SJSA1 (cell line): ENCODE results near the gene EXOC3L2. TPM values are rescaled to one million over a fixed set of nuclear protein-coding genes. Genes with fewer than 3 reads are reported as not detected.

Experiments
- DNase-seq, 2 experiments: peaks; one replicate each; pipeline ENCODE4 v3.0.0-alpha.2; 2015 to 2020; ENCODE audit warnings: low spot score in 2 of 2, low read depth in 1 of 2
- H3K27ac ChIP-seq: fragments of 250-450 bp; sonication (Bioruptor Pico); 2 replicates; pipeline ENCODE4 v1.5.1; 2020; ENCODE audit warnings: mild to moderate bottlenecking, moderate library complexity
- H3K27me3 ChIP-seq: fragments of 250-450 bp; sonication (Bioruptor Pico); replicated peaks from 2 replicates; pipeline ENCODE4 v1.5.1; 2020; ENCODE audit warnings: mild to moderate bottlenecking, moderate library complexity
- H3K36me3 ChIP-seq: fragments of 250-450 bp; sonication (Bioruptor Pico); 2 replicates; pipeline ENCODE4 v1.5.1; 2020; ENCODE audit warnings: mild to moderate bottlenecking
- H3K4me1 ChIP-seq: fragments of 250-450 bp; sonication (Bioruptor Pico); replicated peaks from 2 replicates; pipeline ENCODE4 v1.6.1; 2021; ENCODE audit warnings: mild to moderate bottlenecking
- H3K4me3 ChIP-seq: fragments of 250-450 bp; sonication (Bioruptor Pico); 2 replicates; pipeline ENCODE4 v1.5.1; 2020; ENCODE audit warnings: mild to moderate bottlenecking
- H3K9me3 ChIP-seq: fragments of 250-450 bp; sonication (Bioruptor Pico); replicated peaks from 2 replicates; pipeline ENCODE4 v1.5.1; 2020; ENCODE audit warnings: mild to moderate bottlenecking
- total RNA-seq: library from RNA; depleted of rRNA; stranded (reverse); fragments of >200 nt; shearing (Covaris generic); gene quantifications from 2 replicates; pipeline ENCODE4 v1.2.3, GENCODE V29; 2014; rRNA removed

EXOC3L2 gene
- 0.05 TPM in 1 of 2 replicates, not detected in the other for total RNA-seq

DNA sequence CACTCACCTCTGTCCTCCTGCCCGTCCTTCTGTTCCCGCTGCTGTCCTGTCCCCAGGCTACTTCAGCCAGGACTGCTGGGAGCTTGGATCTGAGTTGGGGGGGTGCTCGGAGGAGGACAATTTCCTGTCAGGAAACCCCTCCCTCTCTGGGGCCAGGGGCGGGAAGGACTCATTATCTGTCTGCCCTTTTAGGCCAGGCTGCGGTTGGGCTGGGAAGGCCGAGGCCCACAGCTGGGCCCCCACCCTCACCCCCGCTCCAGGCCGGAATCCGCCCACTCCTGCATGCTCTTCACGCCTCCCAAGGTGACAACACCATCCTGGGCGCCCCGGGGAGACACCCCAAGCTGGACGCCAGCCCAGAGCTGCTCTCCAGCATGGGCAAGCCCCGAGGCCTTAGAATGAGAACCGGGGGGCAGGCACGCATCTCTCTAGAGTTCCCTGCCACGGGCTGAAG, at the start of gene EXOC3L2:
EXOC3L2 (minus strand) TSS at position 74 of the 454 bp plus-strand sequence. CDS start 6,362 bp downstream, outside the sequence.
- Histone ChIP-seq H3K4me1 (0 out of 2 replicates have a peak, but pooled peaks cover 2% of the 10 kb centered on the region), H3K27me3 (no peaks in the 10 kb centered on the region; the same call in 1 of the 2 replicates), H3K9me3 (no peaks in the 10 kb centered on the region), H3K36me3 (no peaks in the 10 kb centered on the region), H3K4me3 (no peak within 1 kb of the TSS), H3K27ac (no peak within 1 kb of the TSS)
- DNase-seq, result no peak

GRCh38 chr19:45294291-45295029, 49.3 kb upstream of the EXOC3L2 start:
- Histone ChIP-seq H3K4me3 (no peak overlapping the region), H3K4me1 (no peaks in the 10 kb centered on the region), H3K9me3 (no peaks in the 10 kb centered on the region), H3K36me3 (peaks cover 48% of the 10 kb centered on the region), H3K27ac (no peak overlapping the region), H3K27me3 (no peaks in the 10 kb centered on the region)
- DNase-seq, result no peak

- Histone ChIP-seq H3K9me3 (no peaks in the 10 kb centered on the region), H3K4me1 (no peaks in the 10 kb centered on the region), H3K4me3 (no peak overlapping the region), H3K36me3 (peaks cover 47% of the 10 kb centered on the region), H3K27me3 (no peaks in the 10 kb centered on the region), H3K27ac (no peak overlapping the region)
- no peak for DNase-seq
Observed at GRCh38 chr19:45293682-45294081, 48.5 kb upstream of the EXOC3L2 start.

DNA sequence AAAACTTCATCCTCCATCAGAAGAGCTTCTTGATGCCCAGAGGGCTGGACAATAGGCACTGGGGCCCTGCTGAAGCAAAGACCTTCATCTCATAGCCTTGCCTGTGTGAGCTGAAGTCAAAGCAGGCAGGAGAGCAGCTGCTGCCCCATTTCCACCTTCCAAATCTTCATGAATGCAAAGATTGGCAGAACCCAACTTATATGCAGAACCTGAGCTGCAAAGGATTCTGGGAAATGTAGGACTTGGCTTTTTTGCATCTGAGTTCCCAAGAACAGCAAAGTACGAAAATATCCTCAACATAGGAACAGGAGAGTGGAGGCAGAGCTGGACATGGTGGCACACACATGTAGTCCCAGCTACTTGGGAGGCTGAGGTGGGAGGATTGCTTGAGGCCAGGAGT, 46.6 kb upstream of the EXOC3L2 start:
- no peak overlapping the region for H3K27ac ChIP-seq
- no peak for DNase-seq
- H3K36me3 ChIP-seq, result peaks cover 56% of the 10 kb centered on the region
- H3K4me3 ChIP-seq, result no peak overlapping the region
- H3K9me3 ChIP-seq, result no peaks in the 10 kb centered on the region
- no peaks in the 10 kb centered on the region for H3K4me1 ChIP-seq
- no peaks in the 10 kb centered on the region for H3K27me3 ChIP-seq

DNA sequence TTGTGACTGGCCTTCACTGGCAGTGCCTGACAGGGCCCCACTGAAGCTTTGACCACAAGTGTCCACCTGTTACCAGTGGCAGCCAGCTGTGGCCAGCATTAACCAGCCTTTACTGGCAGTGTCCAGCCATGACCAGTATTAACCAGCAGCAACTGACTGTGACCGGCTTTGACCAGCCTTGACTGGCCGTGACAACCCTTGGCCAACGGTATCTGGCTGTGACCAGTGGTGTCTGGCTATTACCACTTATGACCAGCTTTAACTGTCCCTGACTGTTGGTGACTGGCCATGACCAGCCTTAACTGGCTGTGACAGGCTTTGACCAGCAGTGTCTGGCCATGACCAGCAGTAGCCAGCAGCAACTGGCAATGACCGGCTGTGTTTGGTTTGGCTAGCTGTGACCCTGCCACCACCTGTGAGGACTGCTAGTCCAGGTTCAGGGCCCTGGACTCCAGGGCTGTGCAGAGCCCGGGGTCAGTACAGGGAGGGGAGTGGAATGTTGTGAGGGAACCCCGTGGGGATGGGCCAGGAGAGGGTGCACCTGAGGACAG, 45.2 kb upstream of the EXOC3L2 start:
- H3K9me3 ChIP-seq, result no peaks in the 10 kb centered on the region
- H3K36me3 ChIP-seq, result peaks cover 47% of the 10 kb centered on the region
- H3K27me3 ChIP-seq, result no peaks in the 10 kb centered on the region
- no peak overlapping the region for H3K4me3 ChIP-seq
- no peak for DNase-seq
- H3K4me1 ChIP-seq, result no peaks in the 10 kb centered on the region
- H3K27ac ChIP-seq, result no peak overlapping the region

DNA sequence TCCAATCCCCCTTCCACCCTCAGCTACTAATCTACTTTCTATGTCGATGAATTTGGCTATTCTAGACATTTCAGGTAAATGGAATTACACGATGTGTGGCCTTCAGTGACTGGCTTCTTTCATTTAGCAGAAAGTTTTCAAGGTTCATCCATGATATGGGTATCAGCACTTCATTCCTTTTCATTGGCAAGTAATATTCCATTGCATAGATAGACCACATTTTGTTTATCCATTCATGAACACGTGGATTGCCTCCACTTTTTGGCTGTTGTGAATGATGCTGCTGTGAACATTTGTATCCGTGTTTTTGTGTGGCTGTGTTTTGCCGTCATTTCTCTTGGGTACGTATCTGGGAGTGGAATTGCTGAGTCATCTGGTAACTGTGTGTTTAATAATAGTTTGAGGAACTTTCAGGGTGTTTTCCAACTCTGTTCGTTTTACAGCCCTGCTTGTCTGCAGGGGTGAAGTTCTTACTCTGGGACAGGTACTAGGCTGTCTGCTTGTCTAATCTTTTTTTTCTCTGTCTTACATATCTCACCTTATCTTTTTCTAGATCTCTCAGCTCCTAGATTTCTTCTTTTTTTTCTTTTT, 38.3 kb upstream of the EXOC3L2 start:
- Histone ChIP-seq H3K4me3 (no peak overlapping the region), H3K27ac (no peak overlapping the region), H3K4me1 (no peaks in the 10 kb centered on the region), H3K9me3 (no peaks in the 10 kb centered on the region), H3K27me3 (no peaks in the 10 kb centered on the region), H3K36me3 (peaks cover 45% of the 10 kb centered on the region)
- DNase-seq, result no peak

- H3K27ac ChIP-seq, result no peak overlapping the region
- no peak overlapping the region for H3K4me3 ChIP-seq
- H3K9me3 ChIP-seq, result no peaks in the 10 kb centered on the region
- no peaks in the 10 kb centered on the region for H3K4me1 ChIP-seq
- peaks cover 59% of the 10 kb centered on the region for H3K36me3 ChIP-seq
- H3K27me3 ChIP-seq, result no peaks in the 10 kb centered on the region
- DNase-seq, result no peak
Observed at GRCh38 chr19:45280471-45280961, 35.3 kb upstream of the EXOC3L2 start.

DNA sequence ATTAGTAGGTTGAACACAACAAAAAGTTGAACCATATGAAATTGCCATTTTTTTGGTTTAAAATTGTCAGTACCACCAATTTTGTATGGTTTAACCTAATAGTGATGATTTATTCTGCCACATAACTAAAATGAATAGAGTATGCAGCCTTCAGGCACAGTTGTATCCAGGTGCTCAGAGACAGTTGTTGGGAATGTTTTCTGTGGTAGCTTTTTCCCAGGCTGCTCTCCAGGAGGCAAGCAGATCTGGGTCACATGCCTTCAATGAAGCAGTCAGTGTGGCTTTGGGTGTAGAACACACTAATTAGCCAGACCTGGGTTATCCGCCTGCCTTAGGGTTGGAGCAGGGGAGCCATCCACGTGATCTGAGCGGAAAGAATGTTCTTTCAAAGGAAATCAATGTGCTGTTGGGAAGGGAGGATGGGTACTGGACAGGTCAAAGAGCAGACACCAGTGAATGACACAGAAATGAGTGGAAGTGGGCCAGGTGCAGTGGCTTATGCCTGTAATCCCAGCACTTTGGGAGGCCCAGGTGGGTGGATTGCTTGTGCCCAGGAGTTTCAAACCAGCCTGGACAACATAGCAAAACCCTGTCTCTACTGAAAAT, 34.5 kb upstream of the EXOC3L2 start:
- H3K27ac ChIP-seq, result no peak overlapping the region

GRCh38 chr19:45278087-45278486, 32.9 kb upstream of the EXOC3L2 start:
- H3K4me1 ChIP-seq, result no peaks in the 10 kb centered on the region
- no peak for DNase-seq
- H3K27ac ChIP-seq, result no peak overlapping the region
- H3K4me3 ChIP-seq, result no peak overlapping the region
- peaks cover 65% of the 10 kb centered on the region for H3K36me3 ChIP-seq
- H3K27me3 ChIP-seq, result no peaks in the 10 kb centered on the region
- H3K9me3 ChIP-seq, result no peaks in the 10 kb centered on the region

More for the DNA sequence above, 34.5 kb upstream of the EXOC3L2 start:
- no peak overlapping the region for H3K4me3 ChIP-seq
- peaks cover 59% of the 10 kb centered on the region for H3K36me3 ChIP-seq
- H3K4me1 ChIP-seq, result no peaks in the 10 kb centered on the region
- DNase-seq, result no peak
- no peaks in the 10 kb centered on the region for H3K9me3 ChIP-seq
- no peaks in the 10 kb centered on the region for H3K27me3 ChIP-seq

DNA sequence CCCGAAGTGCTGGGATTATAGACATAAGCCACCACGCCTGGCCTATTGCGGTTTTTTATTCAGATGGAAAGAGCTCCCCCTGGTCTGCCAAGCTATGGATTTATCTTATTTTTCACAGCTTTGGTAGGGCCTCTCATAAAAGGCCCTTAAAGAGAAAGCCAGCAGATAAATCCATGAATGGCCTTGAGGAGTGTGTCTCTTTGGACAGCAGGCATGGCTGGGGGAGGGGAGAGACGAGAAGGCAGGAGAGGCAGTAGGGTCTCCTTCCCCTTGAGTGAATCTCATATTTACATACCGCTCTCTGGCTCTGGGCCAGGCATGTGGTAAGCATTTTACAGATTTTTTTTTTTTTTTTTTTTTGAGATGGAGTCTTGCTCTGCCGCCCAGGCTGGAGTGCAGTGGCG, 31.1 kb upstream of the EXOC3L2 start:
- Histone ChIP-seq H3K4me1 (no peaks in the 10 kb centered on the region), H3K27ac (no peak overlapping the region), H3K9me3 (no peaks in the 10 kb centered on the region), H3K4me3 (no peak overlapping the region), H3K27me3 (no peaks in the 10 kb centered on the region), H3K36me3 (peaks cover 70% of the 10 kb centered on the region)
- DNase-seq, result no peak

DNA sequence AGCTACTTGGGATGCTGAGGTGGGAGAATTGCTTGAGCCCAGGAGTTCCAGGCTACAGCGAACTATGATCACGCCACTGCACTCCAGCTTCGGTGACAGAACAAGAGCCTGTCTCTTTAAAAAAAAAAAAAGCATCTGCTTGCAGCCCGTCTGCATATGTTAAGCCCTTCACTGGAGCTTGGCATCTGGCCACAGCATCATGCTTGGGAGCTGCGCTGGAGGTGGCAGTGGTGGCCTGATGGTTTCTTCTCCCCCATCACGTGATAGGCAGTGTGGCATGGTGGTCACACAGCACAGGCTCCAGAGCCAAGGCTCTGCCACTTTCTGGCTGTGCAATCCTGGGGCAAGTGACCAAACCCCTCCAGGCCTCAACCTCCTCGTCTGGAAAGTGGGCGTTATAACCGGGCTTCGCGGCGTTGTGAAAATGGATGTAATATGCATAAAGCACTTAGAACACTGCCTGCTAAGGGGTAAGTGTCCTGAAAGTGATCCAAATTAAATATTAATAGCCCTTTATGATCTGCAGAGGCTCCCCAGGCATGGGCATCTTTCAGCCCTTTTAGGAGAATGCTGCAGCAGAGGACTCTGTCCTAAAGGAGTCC, 30.3 kb upstream of the EXOC3L2 start:
- H3K4me3 ChIP-seq, result no peak overlapping the region
- H3K4me1 ChIP-seq, result no peaks in the 10 kb centered on the region
- H3K36me3 ChIP-seq, result peaks cover 72% of the 10 kb centered on the region
- H3K27ac ChIP-seq, result no peak overlapping the region
- DNase-seq, result no peak
- no peaks in the 10 kb centered on the region for H3K9me3 ChIP-seq
- H3K27me3 ChIP-seq, result no peaks in the 10 kb centered on the region

- Histone ChIP-seq H3K4me1 (no peaks in the 10 kb centered on the region), H3K27ac (no peak overlapping the region), H3K27me3 (no peaks in the 10 kb centered on the region), H3K9me3 (no peaks in the 10 kb centered on the region), H3K4me3 (no peak overlapping the region), H3K36me3 (peaks cover 71% of the 10 kb centered on the region)
- DNase-seq, result no peak
Observed at GRCh38 chr19:45273521-45273855, 28.3 kb upstream of the EXOC3L2 start.

- Histone ChIP-seq H3K9me3 (no peaks in the 10 kb centered on the region), H3K27me3 (no peaks in the 10 kb centered on the region), H3K36me3 (peaks cover 69% of the 10 kb centered on the region), H3K27ac (no peak overlapping the region), H3K4me3 (no peak overlapping the region), H3K4me1 (no peaks in the 10 kb centered on the region)
- no peak for DNase-seq
Observed at GRCh38 chr19:45271735-45272108, 26.5 kb upstream of the EXOC3L2 start.
